Esophagus squamous epithelium (tissue), 4 donors: Measurements from ENCODE around the gene PTMS.

ENCODE experiments used
- POLR2A ChIP-seq, 4 donors: fragments of 450-650 bp; IDR thresholded peaks; one replicate each; pipeline ENCODE4 v1.6.1; 2017; ENCODE audit warnings: antibody characterized with exemption in 4 of 4, mild to moderate bottlenecking in 4 of 4, moderate library complexity in 3 of 4
- TF ChIP-seq, protein P1 (sequence below), 6 experiments: fragments of 450-650 bp in 4 of 6; fragments of 200-600 bp in 2 of 6; sonication (generic) in 2 of 6; IDR thresholded peaks; one replicate each; pipeline ENCODE4 v1.5.1; 2016 to 2019; ENCODE audit warnings: antibody characterized with exemption in 6 of 6, mild to moderate bottlenecking in 4 of 6, moderate library complexity in 4 of 6

DNA sequence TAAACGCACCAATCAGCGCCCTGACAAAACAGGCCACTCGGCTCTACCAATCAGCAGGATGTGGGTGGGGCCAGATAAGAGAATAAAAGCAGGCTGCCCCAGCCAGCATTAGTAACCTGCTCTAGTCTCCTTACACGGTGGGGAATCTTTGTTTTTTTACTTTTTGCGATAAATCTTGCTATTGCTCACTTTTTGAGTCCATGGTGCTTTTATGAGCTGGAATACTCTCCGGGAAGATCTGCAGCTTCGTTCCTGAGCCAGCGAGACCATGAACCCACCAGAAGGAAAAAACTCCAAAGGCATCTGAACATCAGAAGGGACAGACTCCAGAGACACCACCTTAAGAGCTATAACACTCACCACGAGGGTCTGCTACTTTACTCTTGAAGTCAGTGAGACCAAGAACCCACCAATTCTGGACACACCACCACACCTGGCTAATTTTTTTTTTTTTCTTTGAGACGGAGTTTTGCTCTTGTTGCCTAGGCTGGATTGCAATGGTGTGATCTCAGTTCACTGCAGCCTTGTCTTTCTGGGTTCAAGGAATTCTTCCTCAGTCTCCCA is 49.2 kb upstream of the PTMS start:
- TF ChIP-seq, protein P1, sequence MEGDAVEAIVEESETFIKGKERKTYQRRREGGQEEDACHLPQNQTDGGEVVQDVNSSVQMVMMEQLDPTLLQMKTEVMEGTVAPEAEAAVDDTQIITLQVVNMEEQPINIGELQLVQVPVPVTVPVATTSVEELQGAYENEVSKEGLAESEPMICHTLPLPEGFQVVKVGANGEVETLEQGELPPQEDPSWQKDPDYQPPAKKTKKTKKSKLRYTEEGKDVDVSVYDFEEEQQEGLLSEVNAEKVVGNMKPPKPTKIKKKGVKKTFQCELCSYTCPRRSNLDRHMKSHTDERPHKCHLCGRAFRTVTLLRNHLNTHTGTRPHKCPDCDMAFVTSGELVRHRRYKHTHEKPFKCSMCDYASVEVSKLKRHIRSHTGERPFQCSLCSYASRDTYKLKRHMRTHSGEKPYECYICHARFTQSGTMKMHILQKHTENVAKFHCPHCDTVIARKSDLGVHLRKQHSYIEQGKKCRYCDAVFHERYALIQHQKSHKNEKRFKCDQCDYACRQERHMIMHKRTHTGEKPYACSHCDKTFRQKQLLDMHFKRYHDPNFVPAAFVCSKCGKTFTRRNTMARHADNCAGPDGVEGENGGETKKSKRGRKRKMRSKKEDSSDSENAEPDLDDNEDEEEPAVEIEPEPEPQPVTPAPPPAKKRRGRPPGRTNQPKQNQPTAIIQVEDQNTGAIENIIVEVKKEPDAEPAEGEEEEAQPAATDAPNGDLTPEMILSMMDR (IDR thresholded peaks at IDR 0.05): no peak
- TF ChIP-seq POLR2A (IDR thresholded peaks at IDR 0.05): no peak
